A375 (cell line): ENCODE data around the gene SLC8A3. TPM values are rescaled to one million over a fixed set of nuclear protein-coding genes. Genes with fewer than 3 reads are reported as not detected.

ENCODE experiments used
- total RNA-seq: library from RNA; depleted of rRNA; stranded (reverse); fragments of >200 nt; shearing (Covaris generic); gene quantifications from 2 replicates; pipeline ENCODE4 v1.2.3, GENCODE V29; 2014; rRNA removed

Gene SLC8A3, protein sequence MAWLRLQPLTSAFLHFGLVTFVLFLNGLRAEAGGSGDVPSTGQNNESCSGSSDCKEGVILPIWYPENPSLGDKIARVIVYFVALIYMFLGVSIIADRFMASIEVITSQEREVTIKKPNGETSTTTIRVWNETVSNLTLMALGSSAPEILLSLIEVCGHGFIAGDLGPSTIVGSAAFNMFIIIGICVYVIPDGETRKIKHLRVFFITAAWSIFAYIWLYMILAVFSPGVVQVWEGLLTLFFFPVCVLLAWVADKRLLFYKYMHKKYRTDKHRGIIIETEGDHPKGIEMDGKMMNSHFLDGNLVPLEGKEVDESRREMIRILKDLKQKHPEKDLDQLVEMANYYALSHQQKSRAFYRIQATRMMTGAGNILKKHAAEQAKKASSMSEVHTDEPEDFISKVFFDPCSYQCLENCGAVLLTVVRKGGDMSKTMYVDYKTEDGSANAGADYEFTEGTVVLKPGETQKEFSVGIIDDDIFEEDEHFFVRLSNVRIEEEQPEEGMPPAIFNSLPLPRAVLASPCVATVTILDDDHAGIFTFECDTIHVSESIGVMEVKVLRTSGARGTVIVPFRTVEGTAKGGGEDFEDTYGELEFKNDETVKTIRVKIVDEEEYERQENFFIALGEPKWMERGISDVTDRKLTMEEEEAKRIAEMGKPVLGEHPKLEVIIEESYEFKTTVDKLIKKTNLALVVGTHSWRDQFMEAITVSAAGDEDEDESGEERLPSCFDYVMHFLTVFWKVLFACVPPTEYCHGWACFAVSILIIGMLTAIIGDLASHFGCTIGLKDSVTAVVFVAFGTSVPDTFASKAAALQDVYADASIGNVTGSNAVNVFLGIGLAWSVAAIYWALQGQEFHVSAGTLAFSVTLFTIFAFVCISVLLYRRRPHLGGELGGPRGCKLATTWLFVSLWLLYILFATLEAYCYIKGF
- total RNA-seq = not detected in 2 replicates

DNA sequence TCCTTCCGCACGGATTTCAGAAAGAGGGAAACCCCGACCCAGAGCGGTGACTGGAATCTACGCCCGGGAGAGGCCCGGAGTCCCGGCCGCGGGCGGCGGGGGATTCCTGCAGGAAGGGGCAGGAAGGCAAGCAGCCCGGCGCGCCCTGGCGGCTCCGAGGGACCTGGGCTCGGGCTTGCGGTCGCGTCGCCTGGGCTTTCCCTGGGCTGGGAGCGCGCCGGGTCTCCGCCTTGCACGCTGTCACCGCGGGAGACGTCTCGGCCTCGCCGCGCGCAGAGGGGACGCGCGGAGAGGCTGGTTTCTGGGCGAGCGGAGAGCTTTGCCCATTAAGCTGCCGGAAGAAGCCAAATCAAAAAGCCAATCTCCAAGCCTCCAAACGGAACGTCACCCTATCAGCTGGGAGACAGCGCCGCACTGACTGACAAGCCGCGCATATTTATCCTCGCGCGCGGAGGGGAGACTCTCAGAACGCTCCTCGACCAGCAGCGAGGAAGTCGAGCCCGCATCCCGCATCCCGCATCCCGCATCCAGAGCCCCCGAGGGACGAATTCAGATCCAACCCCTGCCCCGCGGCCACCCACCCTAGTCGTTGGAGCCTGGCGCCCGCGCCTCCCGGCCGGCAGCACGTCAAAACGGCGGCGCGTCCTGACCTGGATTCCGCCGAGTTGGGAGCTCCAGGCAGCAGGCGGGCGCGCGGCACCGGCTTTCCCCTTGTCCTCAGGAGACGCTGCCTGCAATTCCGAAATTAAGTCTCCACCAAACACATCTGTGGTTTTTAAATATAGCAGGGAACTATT is at the start of gene SLC8A3:
TSS of gene SLC8A3 (minus strand) at position 293 of the 797 bp plus-strand sequence. CDS start 20,529 bp downstream, outside the sequence.

Other genes with a start within 250 kb of the SLC8A3 start
- 15.5 and 25.1 TPM in 2 replicates for gene COX16, start 170.7 kb upstream of the SLC8A3 start, total RNA-seq
- 10.3 and 13.5 TPM in 2 replicates for gene SYNJ2BP, start 228.1 kb upstream of the SLC8A3 start, total RNA-seq